Central memory CD8-positive, alpha-beta T cell (primary cell): ENCODE data around the gene MDFI.
"Not testable (repeated sequence)": the region's sequence is repeated elsewhere in the genome, so short reads cannot be mapped to it uniquely, and the experiment has no call there.

Source experiments
- ATAC-seq: fragments of 150-1000 bp; cut with Tn5 transposase; replicated peaks from 2 replicates; pipeline ENCODE4 v1.10.0; 2022; ENCODE audit warnings: mild to moderate bottlenecking, moderate FRiP score, moderate number of reproducible peaks; ENCODE audit not compliant: poor library complexity, severe bottlenecking; ENCODE audit errors: extremely low read depth
- DNase-seq, 2 donors: peaks; one replicate each; pipeline ENCODE4 v3.0.0; 2021; ENCODE audit warnings: low spot score in 2 of 2
- H3K27ac Mint-ChIP-seq: one replicate; pipeline ENCODE4 v1.8.0; 2022; ENCODE audit warnings: low read depth, mild to moderate bottlenecking, moderate library complexity, mixed read lengths
- H3K27me3 Mint-ChIP-seq: one replicate; pipeline ENCODE4 v1.8.0; 2022; ENCODE audit warnings: mixed read lengths
- H3K36me3 Mint-ChIP-seq: one replicate; pipeline ENCODE4 v1.8.0; 2022; ENCODE audit warnings: mild to moderate bottlenecking, moderate library complexity, mixed read lengths; ENCODE audit not compliant: insufficient read depth
- H3K4me1 Mint-ChIP-seq: one replicate; pipeline ENCODE4 v1.8.0; 2022; ENCODE audit warnings: mixed read lengths
- H3K4me3 Mint-ChIP-seq: one replicate; pipeline ENCODE4 v1.8.0; 2022; ENCODE audit warnings: mild to moderate bottlenecking, moderate library complexity, mixed read lengths
- H3K9me3 Mint-ChIP-seq: one replicate; pipeline ENCODE4 v1.8.0; 2022; ENCODE audit warnings: mixed read lengths

MDFI gene

GRCh38 chr6:41607736-41608135 lies 30.5 kb upstream of the MDFI start:
- H3K36me3 Mint-ChIP-seq: no peaks in the 10 kb centered on the region
- peaks cover 4% of the 10 kb centered on the region for H3K4me1 Mint-ChIP-seq
- no peaks in the 10 kb centered on the region for H3K9me3 Mint-ChIP-seq
- peaks cover 39% of the 10 kb centered on the region for H3K27me3 Mint-ChIP-seq
- no peak overlapping the region for H3K27ac Mint-ChIP-seq
- no peak for ATAC-seq
- DNase-seq: no peak
- no peak overlapping the region for H3K4me3 Mint-ChIP-seq

GRCh38 chr6:41608443-41609151 lies 29.7 kb upstream of the MDFI start:
- peaks cover 48% of the 10 kb centered on the region for H3K27me3 Mint-ChIP-seq
- H3K4me3 Mint-ChIP-seq: no peak overlapping the region
- H3K9me3 Mint-ChIP-seq: no peaks in the 10 kb centered on the region
- no peak for ATAC-seq
- peaks cover 4% of the 10 kb centered on the region for H3K4me1 Mint-ChIP-seq
- no peak for DNase-seq
- H3K27ac Mint-ChIP-seq: no peak overlapping the region
- H3K36me3 Mint-ChIP-seq: no peaks in the 10 kb centered on the region

GRCh38 chr6:41614715-41615114 lies 23.6 kb upstream of the MDFI start:
- no peak overlapping the region for H3K4me3 Mint-ChIP-seq
- H3K9me3 Mint-ChIP-seq: no peaks in the 10 kb centered on the region
- H3K27me3 Mint-ChIP-seq: peaks cover 40% of the 10 kb centered on the region
- H3K4me1 Mint-ChIP-seq: no peaks in the 10 kb centered on the region
- DNase-seq: no peak
- H3K36me3 Mint-ChIP-seq: peaks cover 1% of the 10 kb centered on the region
- no peak for ATAC-seq
- H3K27ac Mint-ChIP-seq: no peak overlapping the region

- H3K27ac Mint-ChIP-seq: no peak overlapping the region
- H3K4me1 Mint-ChIP-seq: no peaks in the 10 kb centered on the region
- H3K27me3 Mint-ChIP-seq: peaks cover 40% of the 10 kb centered on the region
- DNase-seq (no peak), ATAC-seq (no peak)
- H3K36me3 Mint-ChIP-seq: peaks cover 1% of the 10 kb centered on the region
- no peak overlapping the region for H3K4me3 Mint-ChIP-seq
- H3K9me3 Mint-ChIP-seq: no peaks in the 10 kb centered on the region
These were observed 23.0 kb upstream of the MDFI start for GRCh38 chr6:41615311-41615710.

- Mint-ChIP-seq H3K4me3 (no peak overlapping the region), H3K27me3 (peaks cover 37% of the 10 kb centered on the region), H3K4me1 (no peaks in the 10 kb centered on the region), H3K36me3 (peaks cover 1% of the 10 kb centered on the region), H3K27ac (no peak overlapping the region), H3K9me3 (no peaks in the 10 kb centered on the region)
- ATAC-seq (no peak), DNase-seq (no peak)
These were observed 19.7 kb upstream of the MDFI start for GRCh38 chr6:41618598-41618997.

GRCh38 chr6:41619193-41619592 lies 19.1 kb upstream of the MDFI start:
- DNase-seq, ATAC-seq, H3K36me3 Mint-ChIP-seq, H3K27ac Mint-ChIP-seq, H3K4me3 Mint-ChIP-seq, H3K9me3 Mint-ChIP-seq, H3K4me1 Mint-ChIP-seq: not testable (repeated sequence)
- peaks cover 36% of the 10 kb centered on the region for H3K27me3 Mint-ChIP-seq

- H3K36me3 Mint-ChIP-seq: no peaks in the 10 kb centered on the region
- peaks cover 16% of the 10 kb centered on the region for H3K4me1 Mint-ChIP-seq
- no peak for ATAC-seq
- no peak for DNase-seq
- H3K27ac Mint-ChIP-seq: no peak overlapping the region
- H3K27me3 Mint-ChIP-seq: peaks cover 24% of the 10 kb centered on the region
- no peak overlapping the region for H3K4me3 Mint-ChIP-seq
- H3K9me3 Mint-ChIP-seq: no peaks in the 10 kb centered on the region
These were observed 16.9 kb upstream of the MDFI start for GRCh38 chr6:41621367-41621766.

GRCh38 chr6:41621802-41622201 lies 16.5 kb upstream of the MDFI start:
- ATAC-seq: no peak
- no peak for DNase-seq
- Mint-ChIP-seq H3K27ac (no peak overlapping the region), H3K4me3 (no peak overlapping the region), H3K27me3 (peaks cover 24% of the 10 kb centered on the region), H3K9me3 (no peaks in the 10 kb centered on the region), H3K36me3 (no peaks in the 10 kb centered on the region), H3K4me1 (peaks cover 18% of the 10 kb centered on the region)

- ATAC-seq (no peak), DNase-seq (no peak)
- H3K4me1 Mint-ChIP-seq: peaks cover 18% of the 10 kb centered on the region
- H3K4me3 Mint-ChIP-seq: no peak overlapping the region
- H3K36me3 Mint-ChIP-seq: no peaks in the 10 kb centered on the region
- H3K9me3 Mint-ChIP-seq: no peaks in the 10 kb centered on the region
- peaks cover 24% of the 10 kb centered on the region for H3K27me3 Mint-ChIP-seq
- no peak overlapping the region for H3K27ac Mint-ChIP-seq
These were observed 15.9 kb upstream of the MDFI start for GRCh38 chr6:41622206-41622988.

- Mint-ChIP-seq H3K36me3 (peaks cover under 1% of the 10 kb centered on the region), H3K4me1 (peaks cover 18% of the 10 kb centered on the region), H3K27me3 (peaks cover 22% of the 10 kb centered on the region), H3K9me3 (no peaks in the 10 kb centered on the region), H3K27ac (no peak overlapping the region), H3K4me3 (no peak overlapping the region)
- ATAC-seq: no peak
- DNase-seq: no peak
These were observed 14.9 kb upstream of the MDFI start for GRCh38 chr6:41623330-41623729.

- Mint-ChIP-seq H3K9me3 (no peaks in the 10 kb centered on the region), H3K27ac (no peak overlapping the region)
- no peak for ATAC-seq
These were observed 13.5 kb upstream of the MDFI start for GRCh38 chr6:41624621-41625380.

GRCh38 chr6:41625442-41625841 lies 12.8 kb upstream of the MDFI start:
- peak; percentile 72 for ATAC-seq
- Mint-ChIP-seq H3K9me3 (no peaks in the 10 kb centered on the region), H3K4me3 (no peak overlapping the region), H3K36me3 (peaks cover 3% of the 10 kb centered on the region), H3K4me1 (peaks cover 18% of the 10 kb centered on the region), H3K27ac (no peak overlapping the region), H3K27me3 (peaks cover 13% of the 10 kb centered on the region)
- no peak for DNase-seq

More at GRCh38 chr6:41624621-41625380, 13.5 kb upstream of the MDFI start:
- Mint-ChIP-seq H3K4me1 (peaks cover 18% of the 10 kb centered on the region), H3K36me3 (peaks cover 3% of the 10 kb centered on the region), H3K27me3 (peaks cover 13% of the 10 kb centered on the region), H3K4me3 (no peak overlapping the region)
- no peak for DNase-seq
